Left lung (tissue), 10 donors: ENCODE data around the gene SOX4. TPM values are rescaled to one million over a fixed set of nuclear protein-coding genes. Genes with fewer than 3 reads are reported as not detected.

Experiments
- ATAC-seq: fragments of 200-7000 bp; cut with Tn5 transposase; one replicate; pipeline ENCODE4 v1.9.1; 2020; ENCODE audit warnings: moderate library complexity
- DNase-seq, 4 donors: peaks; one replicate each; pipeline ENCODE4 v3.0.0-alpha.2; 2013 to 2020
- H3K27ac ChIP-seq, 2 donors: fragments of 200-600 bp; sonication (generic) in 1 of 2; one replicate each; pipeline versions ENCODE4 v1.5.0 to v1.8.0; 2020 to 2021
- H3K27me3 ChIP-seq, 2 donors: fragments of 200-600 bp; sonication (generic) in 1 of 2; one replicate each; pipeline versions ENCODE4 v1.5.0 to v1.8.0; 2020 to 2021
- H3K36me3 ChIP-seq, 2 donors: fragments of 200-600 bp; sonication (generic) in 1 of 2; one replicate each; pipeline versions ENCODE4 v1.5.0 to v1.8.0; 2020 to 2021
- H3K4me1 ChIP-seq, 2 donors: fragments of 200-600 bp; one replicate each; pipeline ENCODE4 v1.8.0; 2021
- H3K4me3 ChIP-seq, 2 donors: fragments of 200-600 bp; sonication (generic) in 1 of 2; one replicate each; pipeline versions ENCODE4 v1.5.0 to v1.8.0; 2020 to 2021; ENCODE audit warnings: mild to moderate bottlenecking in 1 of 2
- H3K9me3 ChIP-seq, 2 donors: fragments of 200-600 bp; sonication (generic) in 1 of 2; one replicate each; pipeline versions ENCODE4 v1.5.0 to v1.8.0; 2020 to 2021
- CTCF ChIP-seq, 2 donors: fragments of 200-600 bp; sonication (generic) in 1 of 2; IDR thresholded peaks; one replicate each; pipeline versions ENCODE4 v1.5.0 to v1.8.0; 2021; ENCODE audit warnings: antibody characterized with exemption in 2 of 2
- intact Hi-C, 2 donors: fragments of 100-400 bp; cut with DNase I; formaldehyde crosslinking; loops; one replicate each; pipeline versions ENCODE4 v1.11.2 to v1.14.2; 2022
- polyA plus RNA-seq, 6 donors: library from polyadenylated mRNA; unstranded; fragments of 120-200 nt; gene quantifications; one replicate each; pipeline ENCODE4 v1.2.1, GENCODE V29; 2013; ENCODE audit not compliant: insufficient read length in 6 of 6
- total RNA-seq, 2 donors: library from RNA; stranded (reverse); fragmentation: NEBNext Ultra II Directional; extraction: Animal tissue kit (Norgen Biotek cat#: 25700); gene quantifications; one replicate each; pipeline ENCODE4 v1.2.1, GENCODE V29; 2021
- donor health status: DM: no; HTN: yes; CAD: no.
- donor health status: DM: no; HTN: no; CAD: no.

The SOX4 gene
- total and polyA plus RNA-seq, 8 donors, result 23.4 to 119 (median 101) TPM

- H3K4me1 ChIP-seq, result no peaks in the 10 kb centered on the region
- intact Hi-C loops, result no loop called here
- H3K36me3 ChIP-seq, result no peaks in the 10 kb centered on the region
- DNase-seq, result no peak
- peaks cover 0 to 33% of the 10 kb centered on the region in 2 donors for H3K9me3 ChIP-seq
- no peak overlapping the region for H3K4me3 ChIP-seq
- H3K27ac ChIP-seq, result no peak overlapping the region
- no peaks in the 10 kb centered on the region for H3K27me3 ChIP-seq
- no peak for TF ChIP-seq CTCF (IDR thresholded peaks at IDR 0.05)
- ATAC-seq, result no peak
Measured at GRCh38 chr6:21578523-21578922, 15.0 kb upstream of the SOX4 start.

GRCh38 chr6:21582651-21583050 lies 10.9 kb upstream of the SOX4 start:
- Histone ChIP-seq H3K9me3 (peaks cover 0 to 33% of the 10 kb centered on the region in 2 donors), H3K4me3 (no peak overlapping the region), H3K4me1 (peaks cover 0 to 11% of the 10 kb centered on the region in 2 donors), H3K36me3 (no peaks in the 10 kb centered on the region), H3K27me3 (peaks cover 0 to 12% of the 10 kb centered on the region in 2 donors), H3K27ac (no peak overlapping the region)
- intact Hi-C loops, result loop anchor here in 1 of 2 donors (10.0 kb wide), 2 partner anchors 788 to 1018 kb away; no protein-coding TSS in a partner anchor
- TF ChIP-seq CTCF (IDR thresholded peaks at IDR 0.05), result no peak
- DNase-seq (no peak), ATAC-seq (no peak)

GRCh38 chr6:21586300-21586699 lies 7.3 kb upstream of the SOX4 start:
- ATAC-seq (no peak), DNase-seq (no peak)
- TF ChIP-seq CTCF (IDR thresholded peaks at IDR 0.05), result no peak
- intact Hi-C loops, result loop anchor here in 1 of 2 donors (10.0 kb wide), 2 partner anchors 791 to 1021 kb away; no protein-coding TSS in a partner anchor
- Histone ChIP-seq H3K27me3 (peaks cover 0 to 19% of the 10 kb centered on the region in 2 donors), H3K27ac (no peak overlapping the region), H3K4me3 (no peak overlapping the region), H3K9me3 (peaks cover 0 to 10% of the 10 kb centered on the region in 2 donors), H3K36me3 (no peaks in the 10 kb centered on the region), H3K4me1 (peaks cover 0 to 19% of the 10 kb centered on the region in 2 donors)

DNA sequence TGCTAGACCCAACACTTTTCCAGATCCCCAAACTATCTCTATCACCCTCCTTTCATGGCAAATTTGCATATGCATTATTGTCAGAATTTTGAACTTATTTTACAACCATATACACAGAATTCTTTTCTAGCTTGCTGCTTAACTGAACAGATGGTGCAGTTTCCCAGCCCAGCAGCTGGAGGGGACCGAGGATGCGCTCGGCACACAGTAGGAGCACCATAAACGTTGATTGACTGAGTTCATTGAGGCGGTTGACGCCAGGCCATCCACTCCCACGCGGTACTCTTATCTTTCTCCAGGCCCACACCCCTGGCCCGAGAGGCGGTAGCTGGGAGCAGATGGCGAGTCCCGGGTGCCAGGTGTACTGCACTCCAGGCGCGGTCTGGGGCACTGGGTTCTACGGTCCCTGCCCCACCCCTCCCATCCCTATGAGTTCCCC lies 6.8 kb upstream of the SOX4 start:
- peak overlapping the region; percentile 51 to 70 for H3K4me3 ChIP-seq
- H3K27me3 ChIP-seq, result peaks cover 0 to 19% of the 10 kb centered on the region in 2 donors
- peak overlapping the region; percentile 87 to 91 for H3K27ac ChIP-seq
- H3K4me1 ChIP-seq, result peaks cover 0 to 19% of the 10 kb centered on the region in 2 donors
- H3K9me3 ChIP-seq, result peaks cover 0 to 6% of the 10 kb centered on the region in 2 donors
- DNase-seq, result no peak
- H3K36me3 ChIP-seq, result no peaks in the 10 kb centered on the region
- no peak for TF ChIP-seq CTCF (IDR thresholded peaks at IDR 0.05)
- ATAC-seq, result peak; percentile 26
- intact Hi-C loops, result loop anchor here in 1 of 2 donors (10.0 kb wide), 2 partner anchors 792 to 1022 kb away; no protein-coding TSS in a partner anchor

GRCh38 chr6:21587179-21587960 lies 6.2 kb upstream of the SOX4 start:
- peaks cover 0 to 20% of the 10 kb centered on the region in 2 donors for H3K4me1 ChIP-seq
- peaks cover 0 to 1% of the 10 kb centered on the region in 2 donors for H3K9me3 ChIP-seq
- H3K27me3 ChIP-seq, result peaks cover 0 to 19% of the 10 kb centered on the region in 2 donors
- peak; percentile 49 for ATAC-seq
- peak; percentile 22 to 23 for TF ChIP-seq CTCF (IDR thresholded peaks at IDR 0.05)
- peak; percentile 69 to 87 (median 79) for DNase-seq
- intact Hi-C loops, result loop anchor here in 1 of 2 donors (10.0 kb wide), 2 partner anchors 793 to 1023 kb away; no protein-coding TSS in a partner anchor
- H3K36me3 ChIP-seq, result no peaks in the 10 kb centered on the region
- H3K4me3 ChIP-seq, result peak overlapping the region; percentile 51 to 70
- peak overlapping the region; percentile 87 to 91 for H3K27ac ChIP-seq
